Natural killer cell treated with Interleukin-12 subunit alpha and Interleukin-12 subunit beta and Interleukin-15 and Interleukin-18, amount 100 ng/mL, for 72 hours (primary cell): ENCODE data around the gene SSPN. TPM values are rescaled to one million over a fixed set of nuclear protein-coding genes. Genes with fewer than 3 reads are reported as not detected.

ENCODE experiments used
- ATAC-seq, 2 donors: fragments of 150-1000 bp; cut with Tn5 transposase in 1 of 2; sonication (Bioruptor Pico), chemical (Tn5 transposase) in 1 of 2; 2 replicates each; pipeline ENCODE4 v1.10.0; 2021
- DNase-seq: peaks from one replicate; pipeline ENCODE4 v3.0.0; 2022; ENCODE audit warnings: low spot score
- H3K27ac Mint-ChIP-seq, 2 donors: 1 replicate in 1 of 2; 2 replicates in 1 of 2; pipeline ENCODE4 v1.8.0; 2022; ENCODE audit warnings: mixed read lengths in 2 of 2, mild to moderate bottlenecking in 1 of 2, moderate library complexity in 1 of 2
- H3K27me3 Mint-ChIP-seq, 2 donors: 1 replicate in 1 of 2; 2 replicates in 1 of 2; pipeline ENCODE4 v1.8.0; 2022; ENCODE audit warnings: mixed read lengths in 2 of 2
- H3K36me3 Mint-ChIP-seq: one replicate; pipeline ENCODE4 v1.8.0; 2022; ENCODE audit warnings: mixed read lengths
- H3K4me1 Mint-ChIP-seq, 2 donors: 1 replicate in 1 of 2; 2 replicates in 1 of 2; pipeline ENCODE4 v1.8.0; 2022; ENCODE audit warnings: low read depth in 2 of 2, mixed read lengths in 2 of 2, mild to moderate bottlenecking in 1 of 2
- H3K4me3 Mint-ChIP-seq: one replicate; pipeline ENCODE4 v1.8.0; 2022; ENCODE audit warnings: mixed read lengths
- H3K9me3 Mint-ChIP-seq: 2 replicates; pipeline ENCODE4 v1.8.0; 2022; ENCODE audit warnings: mixed read lengths
- total RNA-seq, 2 donors: library from RNA; stranded (reverse); gene quantifications; one replicate each; pipeline ENCODE4 v1.2.3, GENCODE V29; 2022

The SSPN gene
- total RNA-seq, 2 donors from 2014 or later = 1.3 TPM; not detected in 1

- DNase-seq (no peak), ATAC-seq (no peak)
- peak overlapping the region; percentile 64 for H3K4me3 Mint-ChIP-seq
Measured at GRCh38 chr12:26299751-26300150, 104.4 kb downstream of the SSPN start.

More at GRCh38 chr12:26299751-26300150, 104.4 kb downstream of the SSPN start:
- Mint-ChIP-seq H3K27ac (peak overlapping the region; percentile 2 to 50), H3K4me1 (peaks cover 38 to 54% of the 10 kb centered on the region in 2 donors), H3K9me3 (peaks cover 3% of the 10 kb centered on the region), H3K36me3 (peaks cover 6% of the 10 kb centered on the region), H3K27me3 (peaks cover 6 to 7% of the 10 kb centered on the region in 2 donors)

Other genes starting within 250 kb of the SSPN start
- 1 to 10 TPM; 3.5 to 5.7 TPM for gene RASSF8, start 236.9 kb upstream of the SSPN start, total RNA-seq
- gene BHLHE41, start 70.5 kb upstream of the SSPN start, total RNA-seq = not detected